Activated CD4-positive, alpha-beta T cell treated with anti-CD3 and anti-CD28 coated beads, Interleukin-2, amount 10 ng/mL, durations not matched to agents 24 days and 14 days (primary cell): ENCODE results near the gene C3orf33. TPM values are rescaled to one million over a fixed set of nuclear protein-coding genes. Genes with fewer than 3 reads are reported as not detected.
A peak's percentile ranks its signal among the peaks of the same experiment; 100 is the strongest.

ENCODE experiments used
- DNase-seq: peaks from one replicate; pipeline ENCODE4 v3.0.0; 2022
- H3K27ac Mint-ChIP-seq: one replicate; pipeline ENCODE4 v1.8.0; 2022; ENCODE audit warnings: mild to moderate bottlenecking, mixed read lengths
- H3K27me3 Mint-ChIP-seq: one replicate; pipeline ENCODE4 v1.8.0; 2022; ENCODE audit warnings: mixed read lengths
- H3K36me3 Mint-ChIP-seq: one replicate; pipeline ENCODE4 v1.8.0; 2022; ENCODE audit warnings: low read depth, mild to moderate bottlenecking, mixed read lengths
- H3K4me1 Mint-ChIP-seq: one replicate; pipeline ENCODE4 v1.8.0; 2021; ENCODE audit warnings: mixed read lengths
- H3K4me3 Mint-ChIP-seq: one replicate; pipeline ENCODE4 v1.8.0; 2022; ENCODE audit warnings: mild to moderate bottlenecking, moderate library complexity, mixed read lengths
- H3K9me3 Mint-ChIP-seq: one replicate; pipeline ENCODE4 v1.8.0; 2021; ENCODE audit warnings: mixed read lengths
- intact Hi-C: fragments of 100-400 bp; cut with micrococcal nuclease; formaldehyde crosslinking; loops from one replicate; pipeline ENCODE4 v1.15.1; 2023
- total RNA-seq: library from RNA; stranded (reverse); gene quantifications from 2 replicates; pipeline ENCODE4 v1.2.3, GENCODE V29; 2022

The C3orf33 gene
- total RNA-seq, 1 donor from 2014 or later, result 1.6 TPM

DNA sequence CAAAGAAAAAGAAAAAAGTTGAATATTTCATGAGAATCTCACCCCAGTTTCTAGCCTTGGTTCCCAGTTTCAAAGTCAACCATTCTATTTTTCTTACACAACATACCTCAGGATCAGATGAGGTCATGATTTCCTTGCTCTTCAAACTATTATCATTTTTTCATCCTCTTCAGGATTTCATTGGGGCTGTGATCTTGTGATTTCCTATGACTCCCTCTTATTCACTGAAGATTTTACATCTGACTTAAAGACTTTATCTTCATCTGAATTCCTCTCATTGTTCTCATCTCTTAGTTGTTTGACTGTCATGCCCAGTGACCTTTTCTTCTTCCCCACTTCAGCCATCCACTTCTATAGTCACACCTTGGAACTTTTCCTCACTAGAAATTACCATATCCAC is 3.1 kb upstream of the C3orf33 start:
- Mint-ChIP-seq H3K36me3 (no peaks in the 10 kb centered on the region), H3K27me3 (peaks cover 15% of the 10 kb centered on the region), H3K4me3 (no peak overlapping the region), H3K9me3 (no peaks in the 10 kb centered on the region), H3K27ac (no peak overlapping the region), H3K4me1 (peaks cover 10% of the 10 kb centered on the region)
- no peak for DNase-seq
- intact Hi-C loops, result loop anchor here (10.0 kb wide), 1 partner anchor 96 kb away; no protein-coding TSS in a partner anchor

- H3K36me3 Mint-ChIP-seq, result no peaks in the 10 kb centered on the region
- no peak overlapping the region for H3K4me3 Mint-ChIP-seq
- intact Hi-C loops, result loop anchor here (10.0 kb wide), 1 partner anchor 97 kb away; no protein-coding TSS in a partner anchor
- no peaks in the 10 kb centered on the region for H3K9me3 Mint-ChIP-seq
- H3K27me3 Mint-ChIP-seq, result peaks cover 15% of the 10 kb centered on the region
- no peak overlapping the region for H3K27ac Mint-ChIP-seq
- DNase-seq, result peak; percentile 45
- H3K4me1 Mint-ChIP-seq, result peaks cover 10% of the 10 kb centered on the region
These were observed 1.7 kb upstream of the C3orf33 start for GRCh38 chr3:155807823-155808222.

- intact Hi-C loops, result loop anchor here (10.0 kb wide), 1 partner anchor 99 kb away; no protein-coding TSS in a partner anchor
- Mint-ChIP-seq H3K9me3 (no peaks in the 10 kb centered on the region), H3K4me3 (peak overlapping the region; percentile 89), H3K27me3 (peaks cover 10% of the 10 kb centered on the region), H3K27ac (peak overlapping the region; percentile 75), H3K36me3 (peaks cover 4% of the 10 kb centered on the region), H3K4me1 (peaks cover 10% of the 10 kb centered on the region)
- DNase-seq, result peak; percentile 58
These were observed 775 bp downstream of the C3orf33 start for GRCh38 chr3:155805204-155805801.

GRCh38 chr3:155804323-155804722 is 1.8 kb downstream of the C3orf33 start:
- DNase-seq, result no peak
- H3K27ac Mint-ChIP-seq, result no peak overlapping the region
- no peaks in the 10 kb centered on the region for H3K9me3 Mint-ChIP-seq
- peaks cover 5% of the 10 kb centered on the region for H3K36me3 Mint-ChIP-seq
- H3K4me3 Mint-ChIP-seq, result no peak overlapping the region
- peaks cover 6% of the 10 kb centered on the region for H3K27me3 Mint-ChIP-seq
- intact Hi-C loops, result loop anchor here (10.0 kb wide), 1 partner anchor 100 kb away; no protein-coding TSS in a partner anchor
- H3K4me1 Mint-ChIP-seq, result peaks cover 10% of the 10 kb centered on the region

DNA sequence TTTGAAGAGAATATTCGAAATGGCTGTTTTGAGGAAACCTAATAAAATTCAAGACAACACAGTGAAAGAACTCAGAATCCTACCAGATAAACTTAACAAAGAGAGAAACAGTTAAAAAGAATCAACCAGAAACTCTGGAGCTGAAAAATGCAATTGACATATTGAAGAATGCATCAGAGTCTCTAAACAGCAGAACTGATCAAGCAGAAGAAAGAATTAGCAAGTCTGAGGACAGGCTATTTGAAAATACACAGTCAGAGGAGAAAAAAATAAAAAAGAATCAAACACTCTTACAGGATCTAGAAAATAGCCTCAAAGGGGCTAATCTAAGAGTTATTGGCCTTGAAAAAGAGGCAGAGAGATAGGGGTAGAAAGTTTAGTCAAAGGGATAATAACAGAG is 13.5 kb downstream of the C3orf33 start:
- Mint-ChIP-seq H3K36me3 (peaks cover 6% of the 10 kb centered on the region), H3K4me1 (peaks cover 2% of the 10 kb centered on the region), H3K27me3 (no peaks in the 10 kb centered on the region), H3K4me3 (no peak overlapping the region), H3K9me3 (peaks cover 12% of the 10 kb centered on the region), H3K27ac (no peak overlapping the region)
- intact Hi-C loops, result no loop called here
- no peak for DNase-seq

DNA sequence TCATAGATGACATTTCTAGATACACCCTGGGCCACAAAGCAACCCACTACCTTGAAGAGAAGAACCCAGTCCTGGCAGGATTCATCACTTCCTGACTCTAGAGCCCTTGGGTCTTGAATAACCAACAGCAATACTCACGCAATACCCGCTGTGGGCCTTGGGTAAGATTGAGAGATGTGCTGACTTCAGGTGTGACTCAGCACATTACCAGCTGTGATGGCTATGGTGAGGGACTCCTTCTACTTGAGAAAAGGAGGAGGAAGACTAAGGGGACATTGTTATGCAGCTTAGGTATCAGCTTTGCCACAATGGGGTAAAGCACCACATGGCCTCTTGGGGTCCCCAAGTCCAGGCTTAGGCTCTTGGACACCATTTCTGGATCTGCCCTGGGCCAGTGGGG is 14.9 kb downstream of the C3orf33 start:
- no peak overlapping the region for H3K4me3 Mint-ChIP-seq
- H3K4me1 Mint-ChIP-seq, result peaks cover 2% of the 10 kb centered on the region
- H3K36me3 Mint-ChIP-seq, result peaks cover 6% of the 10 kb centered on the region
- H3K27ac Mint-ChIP-seq, result no peak overlapping the region
- H3K27me3 Mint-ChIP-seq, result no peaks in the 10 kb centered on the region
- intact Hi-C loops, result no loop called here
- peaks cover 10% of the 10 kb centered on the region for H3K9me3 Mint-ChIP-seq
- no peak for DNase-seq

DNA sequence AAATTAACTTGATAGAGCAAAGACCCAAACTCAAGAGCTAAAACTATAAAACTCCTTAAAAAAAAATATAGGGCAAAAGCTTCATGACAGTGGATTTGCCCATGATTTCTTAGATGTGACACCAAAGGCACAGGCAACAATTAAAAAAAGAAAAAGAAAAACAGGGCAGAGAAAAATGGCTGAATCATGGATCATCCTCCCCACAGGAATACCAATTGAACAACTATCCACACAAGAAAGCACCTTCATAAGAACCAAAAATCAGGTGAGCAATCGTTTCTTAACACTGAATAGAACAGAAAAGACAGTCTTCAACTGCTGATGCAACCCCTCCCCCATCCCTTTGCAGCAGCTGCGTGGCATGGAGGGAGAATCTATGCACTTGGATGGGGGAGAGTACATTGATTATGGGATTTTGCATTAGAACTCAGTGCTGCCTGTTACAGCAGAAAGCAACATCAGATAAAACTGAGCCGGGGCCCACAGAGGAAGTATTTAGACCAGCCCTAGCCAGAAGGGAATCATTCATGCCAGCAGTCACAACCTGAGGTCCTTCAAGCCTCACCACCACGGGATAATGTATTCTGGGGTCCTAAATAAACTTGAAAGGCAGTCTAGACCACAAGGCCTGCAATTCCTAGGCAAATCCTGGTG is 15.7 kb downstream of the C3orf33 start:
- Mint-ChIP-seq H3K4me1 (peaks cover 2% of the 10 kb centered on the region), H3K9me3 (peaks cover 9% of the 10 kb centered on the region), H3K27me3 (no peaks in the 10 kb centered on the region), H3K27ac (no peak overlapping the region), H3K4me3 (no peak overlapping the region), H3K36me3 (peaks cover 6% of the 10 kb centered on the region)
- intact Hi-C loops, result no loop called here
- no peak for DNase-seq

- H3K27me3 Mint-ChIP-seq, result no peaks in the 10 kb centered on the region
- H3K27ac Mint-ChIP-seq, result no peak overlapping the region
- H3K4me3 Mint-ChIP-seq, result no peak overlapping the region
- intact Hi-C loops, result no loop called here
- peaks cover 6% of the 10 kb centered on the region for H3K36me3 Mint-ChIP-seq
- DNase-seq, result no peak
- peaks cover 2% of the 10 kb centered on the region for H3K4me1 Mint-ChIP-seq
- H3K9me3 Mint-ChIP-seq, result no peaks in the 10 kb centered on the region
These were observed 20.3 kb downstream of the C3orf33 start for GRCh38 chr3:155785662-155786295.

DNA sequence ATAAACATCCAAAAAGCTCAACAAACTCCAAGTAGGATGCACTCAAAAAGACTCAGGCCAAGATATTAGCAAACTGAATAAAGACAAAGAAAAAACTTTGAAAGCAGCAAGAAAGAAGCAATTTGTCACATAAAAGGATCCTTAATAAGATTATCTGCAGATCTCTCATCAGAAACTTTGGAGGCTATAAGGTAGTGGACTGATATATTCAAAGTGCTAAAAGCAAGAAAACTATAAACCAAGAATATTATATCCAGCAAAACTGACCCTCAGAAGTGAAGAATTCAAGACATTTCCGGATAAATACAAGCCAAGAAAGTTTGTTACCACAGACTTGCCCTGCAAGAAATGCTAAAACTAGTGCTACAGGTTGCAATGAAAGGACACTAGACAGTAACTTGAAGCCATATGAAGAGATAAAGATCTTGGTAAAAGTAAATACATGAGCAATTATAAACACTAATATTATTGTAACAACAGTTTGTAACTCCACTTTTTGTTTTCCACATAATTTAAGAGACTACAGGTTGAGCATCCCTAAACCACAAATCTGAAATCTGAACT is 23.6 kb downstream of the C3orf33 start:
- Mint-ChIP-seq H3K27ac (no peak overlapping the region), H3K4me3 (no peak overlapping the region), H3K4me1 (no peaks in the 10 kb centered on the region)

GRCh38 chr3:155780291-155780690 is 25.8 kb downstream of the C3orf33 start:
- no peaks in the 10 kb centered on the region for H3K27me3 Mint-ChIP-seq
- intact Hi-C loops, result no loop called here
- DNase-seq, result no peak
- no peaks in the 10 kb centered on the region for H3K4me1 Mint-ChIP-seq
- no peak overlapping the region for H3K27ac Mint-ChIP-seq
- H3K36me3 Mint-ChIP-seq, result peaks cover 6% of the 10 kb centered on the region
- no peaks in the 10 kb centered on the region for H3K9me3 Mint-ChIP-seq
- H3K4me3 Mint-ChIP-seq, result no peak overlapping the region

More for the DNA sequence above, 23.6 kb downstream of the C3orf33 start:
- DNase-seq, result no peak
- intact Hi-C loops, result no loop called here
- Mint-ChIP-seq H3K9me3 (no peaks in the 10 kb centered on the region), H3K27me3 (no peaks in the 10 kb centered on the region), H3K36me3 (peaks cover 6% of the 10 kb centered on the region)

- H3K27ac Mint-ChIP-seq, result no peak overlapping the region
- no peaks in the 10 kb centered on the region for H3K9me3 Mint-ChIP-seq
- H3K4me1 Mint-ChIP-seq, result no peaks in the 10 kb centered on the region
- DNase-seq, result no peak
- no peak overlapping the region for H3K4me3 Mint-ChIP-seq
- intact Hi-C loops, result no loop called here
- peaks cover 6% of the 10 kb centered on the region for H3K36me3 Mint-ChIP-seq
- H3K27me3 Mint-ChIP-seq, result no peaks in the 10 kb centered on the region
These were observed 27.6 kb downstream of the C3orf33 start for GRCh38 chr3:155778462-155778861.

DNA sequence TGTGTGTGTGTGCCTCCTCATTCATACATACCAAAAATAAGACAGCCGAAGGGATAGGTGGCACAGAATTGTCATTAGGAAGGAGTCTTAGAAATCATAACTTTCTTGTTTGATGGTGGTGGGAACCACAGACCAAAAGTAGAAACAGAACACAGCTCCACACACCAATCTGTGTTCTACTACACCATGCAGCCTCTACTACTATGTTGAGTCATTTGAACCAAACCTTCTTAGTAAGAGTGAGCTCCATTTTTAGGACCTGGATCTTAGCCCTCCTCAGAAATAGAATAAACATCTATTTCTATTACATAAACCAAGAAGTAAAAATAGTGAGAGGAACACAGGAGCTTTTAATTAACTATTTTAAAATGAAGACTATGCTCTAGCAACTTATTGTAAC is 33.3 kb downstream of the C3orf33 start:
- H3K36me3 Mint-ChIP-seq, result peaks cover 3% of the 10 kb centered on the region
- H3K27ac Mint-ChIP-seq, result no peak overlapping the region
- no peak overlapping the region for H3K4me3 Mint-ChIP-seq
- no peaks in the 10 kb centered on the region for H3K4me1 Mint-ChIP-seq
- H3K27me3 Mint-ChIP-seq, result no peaks in the 10 kb centered on the region
- DNase-seq, result no peak
- no peaks in the 10 kb centered on the region for H3K9me3 Mint-ChIP-seq
- intact Hi-C loops, result no loop called here

DNA sequence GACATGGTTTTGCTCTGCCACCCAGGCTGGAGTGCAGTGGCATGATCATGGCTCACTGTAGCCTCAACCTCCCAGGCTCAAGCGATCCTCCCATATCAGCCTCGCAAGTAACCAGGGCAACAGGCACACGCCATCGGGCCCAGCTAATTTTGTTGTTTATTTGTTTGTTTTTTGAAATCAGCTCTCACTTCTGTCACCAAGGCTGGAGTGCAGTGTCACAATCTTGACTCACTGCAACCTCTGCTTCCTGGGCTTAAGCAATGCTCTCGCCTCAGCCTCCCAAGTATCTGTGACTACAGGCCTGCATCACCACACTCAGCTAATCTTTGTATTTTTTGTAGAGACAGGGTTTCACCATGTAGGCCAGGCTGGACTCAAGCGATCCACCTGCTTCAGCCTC is 35.0 kb downstream of the C3orf33 start:
- Mint-ChIP-seq H3K9me3 (no peaks in the 10 kb centered on the region), H3K4me3 (no peak overlapping the region), H3K27ac (no peak overlapping the region), H3K36me3 (peaks cover 3% of the 10 kb centered on the region), H3K27me3 (no peaks in the 10 kb centered on the region), H3K4me1 (no peaks in the 10 kb centered on the region)
- no peak for DNase-seq
- intact Hi-C loops, result no loop called here

- intact Hi-C loops, result no loop called here
- Mint-ChIP-seq H3K4me1 (no peaks in the 10 kb centered on the region), H3K9me3 (no peaks in the 10 kb centered on the region), H3K27me3 (no peaks in the 10 kb centered on the region), H3K36me3 (peaks cover 1% of the 10 kb centered on the region), H3K27ac (no peak overlapping the region), H3K4me3 (no peak overlapping the region)
- DNase-seq, result no peak
These were observed 39.9 kb downstream of the C3orf33 start for GRCh38 chr3:155766206-155766605.
